Endothelial cell of hepatic sinusoid (primary cell): ENCODE data around the gene USH1G.
"Not testable (repeated sequence)": the region's sequence is repeated elsewhere in the genome, so short reads cannot be mapped to it uniquely, and the experiment has no call there.

Experiments used
- in situ Hi-C: cut with HindIII; loops from 2 replicates; pipeline ENCODE4 v1.10.0; 2017; ENCODE audit warnings: low sequenced_read_pairs

USH1G gene

DNA sequence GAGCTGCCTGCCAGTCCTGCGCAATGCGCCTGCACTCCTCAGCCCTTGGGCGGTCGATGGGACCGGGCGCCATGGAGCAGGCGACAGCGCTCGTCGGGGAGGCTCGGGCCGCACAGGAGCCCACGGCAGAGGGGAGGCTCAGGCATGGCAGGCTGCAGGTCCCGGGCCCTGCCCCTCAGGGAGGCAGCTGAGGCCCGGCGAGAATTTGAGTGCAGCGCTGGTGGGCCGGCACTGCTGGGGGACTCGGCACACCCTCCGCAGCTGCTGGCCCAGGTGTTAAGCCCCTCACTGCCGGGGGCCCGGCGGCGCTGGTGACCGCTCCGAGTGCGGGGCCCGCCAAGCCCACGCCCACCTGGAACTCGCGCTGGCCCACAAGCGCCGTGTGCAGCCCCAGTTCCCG lies 16.0 kb downstream of the USH1G start:
- in situ Hi-C loops = no loop called here

DNA sequence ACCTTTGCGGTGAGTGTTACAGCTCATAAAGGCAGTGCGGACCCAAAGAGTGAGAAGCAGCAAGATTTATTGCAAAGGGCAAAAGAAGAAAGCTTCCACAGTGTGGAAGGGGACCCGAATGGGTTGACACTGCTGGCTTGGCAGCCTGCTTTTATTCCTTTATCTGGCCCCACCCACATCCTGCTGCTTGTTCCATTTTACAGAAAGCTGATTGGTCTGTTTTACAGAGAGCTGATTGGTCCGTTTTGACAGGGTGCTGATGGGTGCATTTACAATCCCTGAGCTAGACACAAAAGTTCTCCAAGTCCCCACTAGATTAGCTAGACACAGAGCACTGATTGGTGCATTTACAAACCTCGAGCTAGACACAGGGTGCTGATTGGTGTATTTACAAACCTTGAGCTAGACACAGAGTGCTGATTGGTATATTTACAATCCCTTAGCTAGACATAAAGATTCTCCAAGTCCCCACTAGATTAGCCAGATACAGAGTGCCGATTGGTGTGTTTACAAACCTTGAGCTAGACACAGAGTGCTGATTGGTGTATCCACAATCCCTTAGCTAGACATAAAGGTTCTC lies 16.8 kb downstream of the USH1G start:
- in situ Hi-C loops = not testable (repeated sequence)

DNA sequence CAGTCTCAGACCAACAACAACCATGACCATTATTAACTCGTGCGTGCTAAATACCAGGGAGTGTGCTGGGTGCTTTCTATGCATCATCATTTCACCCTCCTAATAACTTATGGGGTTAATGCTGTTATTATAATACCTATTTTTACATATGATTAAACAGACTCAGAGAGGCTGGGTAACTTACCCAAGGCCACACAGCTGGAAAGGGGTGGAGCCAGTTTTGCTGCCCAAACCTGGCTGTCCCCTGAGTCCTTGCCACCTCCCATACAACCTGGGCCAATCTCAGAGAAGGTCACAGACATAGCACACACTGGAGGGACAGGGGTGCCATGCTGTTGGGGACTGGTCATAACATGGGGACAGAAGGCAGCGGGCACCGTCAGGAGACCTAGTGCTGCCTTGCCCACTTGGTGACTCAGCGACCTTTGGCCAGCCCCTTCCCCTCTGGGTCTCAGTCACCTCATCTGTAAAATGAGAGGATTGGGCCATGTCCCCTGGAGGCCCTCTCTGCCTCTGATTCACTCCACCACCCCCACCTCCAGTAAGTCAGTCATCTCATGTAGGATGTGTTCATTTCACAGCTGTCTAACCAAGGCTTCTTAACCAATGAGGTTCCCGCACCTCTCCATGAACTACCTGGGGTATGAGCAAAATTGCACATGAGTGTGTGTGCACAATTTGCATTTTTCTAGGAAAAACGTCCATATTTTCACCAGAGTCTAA lies 18.2 kb downstream of the USH1G start:
- in situ Hi-C loops = no loop called here

DNA sequence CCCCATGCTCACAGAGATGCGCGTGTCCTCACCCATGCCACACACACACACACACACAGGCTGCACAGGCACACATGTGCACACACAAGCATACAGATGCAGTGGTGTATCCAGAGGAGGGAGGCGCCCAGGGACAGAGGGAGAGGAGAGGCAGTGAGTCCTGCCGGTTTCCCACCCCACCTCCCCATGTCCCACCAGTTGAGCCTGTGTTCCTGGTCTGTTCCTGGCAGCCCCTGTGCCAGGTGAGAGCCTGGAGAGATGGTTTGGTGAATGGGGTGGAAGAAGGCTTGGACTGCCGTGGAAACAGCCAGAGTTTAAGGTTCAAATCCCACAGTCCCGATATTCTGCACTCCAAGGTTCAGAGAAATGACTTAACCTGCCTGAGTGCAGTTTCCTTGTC lies 19.4 kb downstream of the USH1G start:
- in situ Hi-C loops = no loop called here

DNA sequence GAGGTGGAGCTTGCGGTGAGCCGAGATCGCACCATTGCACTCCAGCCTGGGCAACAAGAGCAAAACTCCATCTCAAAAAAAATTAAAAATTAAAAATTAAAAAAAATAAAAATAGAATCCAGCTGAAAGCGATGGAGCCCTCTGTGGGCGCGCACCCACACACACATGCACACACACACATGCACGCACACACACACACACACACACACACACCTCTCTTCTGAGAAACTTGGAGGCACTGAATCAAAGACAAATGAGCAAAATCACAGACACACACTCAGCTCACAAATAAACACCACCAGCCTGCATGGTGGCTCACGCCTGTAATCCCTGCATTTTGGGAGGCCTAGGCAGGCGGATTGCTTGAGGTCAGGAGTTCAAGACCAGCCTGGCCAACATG lies 20.0 kb downstream of the USH1G start:
- in situ Hi-C loops = no loop called here

DNA sequence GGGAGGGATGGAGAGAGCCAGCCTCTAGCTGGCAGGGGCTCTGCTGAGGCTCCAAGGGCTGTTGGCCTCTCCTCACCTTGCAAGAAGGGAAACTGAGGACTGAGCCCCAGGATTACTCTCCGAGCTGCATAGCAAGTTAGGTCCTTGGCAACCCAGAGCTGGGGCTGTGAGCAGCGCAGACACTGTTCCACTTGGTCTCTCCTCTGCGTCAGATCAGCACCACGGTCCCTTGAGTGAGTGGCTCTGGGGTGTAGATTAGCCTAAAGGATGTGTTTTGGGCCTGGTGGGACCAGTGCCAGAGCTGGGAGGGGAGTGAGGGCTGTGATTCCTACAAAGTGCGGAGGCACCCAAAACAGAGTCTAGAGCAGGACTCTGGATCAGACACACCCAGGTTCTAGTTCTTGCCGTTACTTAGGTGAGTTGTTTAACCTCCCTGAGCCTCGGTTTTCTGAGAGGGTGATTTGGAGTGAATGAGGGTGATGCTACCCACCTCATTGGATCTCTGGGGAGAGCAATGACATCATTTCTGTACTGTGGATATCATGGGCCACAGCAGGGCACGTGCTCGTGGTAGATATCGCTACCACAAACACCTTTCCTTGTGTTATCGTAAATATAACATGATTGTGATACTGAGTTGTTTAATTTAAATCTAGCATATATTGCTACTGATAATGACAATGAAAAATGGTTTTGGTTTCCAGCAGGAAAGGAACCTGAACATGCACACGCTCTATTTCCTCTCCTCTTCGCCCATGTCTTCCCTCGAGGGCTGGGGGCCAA lies 21.5 kb downstream of the USH1G start:
- in situ Hi-C loops = no loop called here

DNA sequence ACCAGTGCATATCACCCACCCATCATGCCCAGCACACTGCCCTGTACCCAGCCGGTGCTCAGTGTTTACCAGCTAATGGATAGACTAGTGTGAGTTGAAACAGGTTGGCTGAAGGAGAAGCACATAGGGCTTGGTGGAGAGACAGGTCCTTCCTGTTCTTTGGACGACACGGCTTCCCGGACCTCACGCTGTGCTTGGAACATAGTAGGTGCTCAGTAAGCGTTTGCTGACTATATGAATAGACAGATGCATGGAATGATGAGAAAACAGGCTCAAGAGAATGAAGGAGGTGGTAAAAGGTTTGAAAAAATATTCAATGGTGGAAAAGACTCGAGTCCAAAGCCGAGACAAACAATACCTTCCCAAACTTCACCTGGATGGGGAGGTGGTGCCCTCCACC lies 22.8 kb downstream of the USH1G start:
- in situ Hi-C loops = no loop called here

DNA sequence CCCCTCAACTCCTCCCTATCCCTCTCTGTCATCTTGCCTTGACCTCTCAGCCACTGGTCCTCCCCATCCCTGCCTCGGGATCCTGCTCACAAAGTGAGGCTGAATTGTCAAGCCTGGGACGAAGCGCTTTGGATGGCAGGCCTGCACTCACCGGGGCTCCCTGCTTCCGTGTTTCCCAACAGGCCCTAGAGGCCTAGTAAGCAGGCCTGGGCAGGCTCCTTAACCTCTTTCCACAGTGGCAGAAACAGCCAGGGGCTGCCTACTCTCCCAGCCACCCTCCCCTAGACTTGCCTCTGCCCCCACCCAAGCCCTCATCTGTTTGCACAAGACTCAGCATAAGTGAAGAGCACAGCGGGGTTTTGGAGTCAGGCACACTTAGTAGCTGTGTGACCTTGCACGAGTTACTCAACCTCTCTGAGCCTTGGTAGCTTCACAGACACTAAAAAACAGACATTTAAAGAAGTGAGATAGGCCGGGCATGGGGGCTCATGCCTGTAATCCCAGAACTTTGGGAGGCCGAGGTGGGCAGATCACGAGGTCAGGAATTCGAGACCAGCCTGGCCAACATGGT lies 24.6 kb downstream of the USH1G start:
- in situ Hi-C loops = no loop called here

DNA sequence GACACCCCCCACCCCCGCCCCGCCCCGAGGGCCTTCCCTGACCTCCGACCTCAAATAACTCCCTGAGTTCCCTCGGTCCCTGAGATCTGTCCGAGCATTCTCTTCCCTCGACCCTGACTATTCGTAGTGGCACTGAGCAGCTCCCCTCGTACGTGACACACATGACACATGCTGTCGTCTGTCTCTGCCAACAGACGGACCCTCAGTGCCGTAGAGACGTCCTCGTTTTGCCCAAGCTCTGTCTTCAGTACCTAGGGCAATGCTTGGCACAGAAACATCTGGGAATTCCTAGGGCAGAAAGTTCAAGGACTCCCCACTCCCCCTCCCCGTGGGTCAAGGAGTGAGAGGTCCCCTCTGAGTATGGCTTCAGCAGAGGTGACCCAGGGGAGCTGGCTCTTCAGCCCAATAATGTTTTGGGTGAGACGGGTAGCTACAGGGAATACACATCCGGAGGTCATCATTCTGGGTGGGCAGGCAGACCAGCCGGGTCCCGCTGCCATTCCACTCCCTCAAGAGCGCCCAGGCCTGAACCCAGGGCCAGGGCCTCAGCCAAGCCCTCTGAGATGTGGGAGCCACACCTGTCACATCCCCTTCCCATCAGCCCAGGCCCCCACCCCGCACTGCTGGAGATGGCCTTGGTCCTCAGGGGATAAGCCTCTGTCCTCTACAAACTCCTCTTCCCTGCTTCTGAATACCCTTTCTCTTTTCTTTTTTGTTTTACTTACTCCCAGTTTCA lies 29.0 kb downstream of the USH1G start:
- in situ Hi-C loops = no loop called here

DNA sequence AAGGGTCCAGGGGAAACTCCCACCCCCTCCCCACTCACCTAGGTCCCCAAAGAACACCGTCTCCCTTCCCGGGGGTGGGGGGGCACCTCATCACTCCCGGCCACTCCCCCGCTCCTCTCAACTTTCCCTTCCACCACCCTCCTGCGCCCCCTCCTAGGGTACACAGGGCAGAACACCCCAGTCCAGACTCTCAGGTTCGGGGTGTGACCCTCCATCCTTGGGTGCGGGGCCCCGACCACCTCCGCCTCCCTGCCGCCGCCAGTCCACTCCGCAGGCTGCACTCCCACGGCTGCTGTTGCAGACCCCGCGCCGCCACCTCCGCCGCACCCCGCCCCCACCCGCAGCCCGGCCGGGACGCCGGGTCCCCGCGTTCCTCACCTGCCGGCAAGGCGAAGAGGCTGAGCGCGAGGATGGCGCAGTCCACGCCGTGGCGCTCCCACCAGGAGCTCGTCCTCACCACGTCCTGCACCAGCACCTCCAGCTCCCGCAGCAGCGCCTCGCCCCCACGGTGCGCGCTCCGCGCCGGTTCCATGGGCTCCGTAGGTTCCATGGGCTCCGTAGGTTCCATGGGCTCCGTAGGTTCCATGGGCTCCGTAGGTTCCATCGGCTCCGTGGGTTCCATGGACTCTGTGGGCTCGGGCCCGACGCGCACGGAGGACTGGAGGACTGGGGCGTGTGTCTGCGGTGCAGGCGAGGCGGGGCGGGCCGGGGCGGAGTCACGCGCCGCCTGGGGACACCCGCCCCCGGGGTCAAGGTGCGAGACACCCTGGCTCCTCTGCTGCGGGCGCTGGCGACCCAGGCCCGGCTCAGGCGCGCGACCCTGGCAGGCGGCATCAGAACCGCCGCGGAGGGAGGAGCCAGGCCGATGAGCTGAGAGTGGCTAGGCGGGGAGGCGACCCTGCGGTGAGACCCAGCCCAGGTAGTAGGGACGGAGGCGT lies 29.8 kb downstream of the USH1G start, which contains the start of gene FADS6:
TSS of gene FADS6 (minus strand) at position 660 of the 938 bp plus-strand sequence. CDS start at position 622, 38 bp downstream.
- in situ Hi-C loops = no loop called here

DNA sequence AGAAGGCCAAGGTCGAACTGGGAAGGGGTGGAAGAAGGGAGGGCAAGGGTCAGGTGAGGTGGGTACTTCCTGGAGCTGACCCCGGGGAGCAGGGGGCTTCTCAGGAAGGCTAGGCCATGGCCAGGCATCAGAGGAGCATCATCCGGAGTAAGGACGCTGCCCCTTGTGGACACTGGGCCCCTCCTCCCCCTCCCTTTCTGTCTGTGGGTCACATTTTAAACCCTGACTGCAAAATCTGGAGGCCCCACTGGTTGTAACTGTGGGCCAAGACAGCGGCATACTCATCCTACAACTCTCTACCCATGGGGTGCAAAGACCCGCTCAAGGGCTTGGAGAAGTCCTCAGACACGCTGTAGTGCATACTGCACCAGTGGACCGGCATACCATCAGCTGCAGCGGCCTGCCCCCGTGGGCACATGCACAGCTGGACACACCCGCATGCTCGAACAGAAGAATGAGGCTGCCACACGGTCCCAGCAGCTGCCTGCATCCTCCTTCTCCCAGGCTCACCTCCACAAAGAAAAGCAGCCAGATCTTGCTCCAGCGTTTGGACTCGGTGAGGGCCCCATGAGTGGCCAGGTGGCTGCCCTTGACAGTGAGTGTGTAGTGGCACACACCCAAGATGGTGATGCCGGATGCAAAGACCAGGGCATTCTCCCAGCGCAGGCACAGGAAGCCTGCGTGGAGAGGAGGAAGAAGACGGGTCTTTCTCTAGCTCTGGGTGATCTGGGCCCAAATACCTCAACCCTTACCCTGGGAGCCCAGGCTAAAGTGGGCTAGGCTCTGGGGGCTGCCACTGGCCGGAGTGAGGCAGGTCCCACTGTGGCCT lies 30.8 kb downstream of the USH1G start:
- in situ Hi-C loops = no loop called here

DNA sequence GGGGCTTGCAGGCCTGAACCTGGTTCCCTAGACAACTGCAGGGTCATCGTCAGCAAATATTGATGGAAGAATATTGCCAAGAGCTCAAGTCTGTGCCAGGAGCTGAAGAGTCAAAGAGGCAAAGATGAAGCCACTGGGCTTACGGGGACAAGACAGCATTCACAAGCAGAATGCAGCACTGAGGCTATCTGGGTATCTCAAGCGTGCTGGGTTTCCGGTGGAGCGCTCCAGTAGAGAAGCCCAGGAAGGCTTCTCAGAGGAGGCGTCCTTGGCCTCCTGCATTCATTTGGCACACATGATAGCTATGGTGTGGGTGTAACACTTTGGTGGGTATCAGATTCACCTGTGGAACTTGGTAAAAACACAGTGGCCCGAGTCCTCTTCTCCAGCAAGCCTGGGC lies 32.5 kb downstream of the USH1G start:
- in situ Hi-C loops = no loop called here

DNA sequence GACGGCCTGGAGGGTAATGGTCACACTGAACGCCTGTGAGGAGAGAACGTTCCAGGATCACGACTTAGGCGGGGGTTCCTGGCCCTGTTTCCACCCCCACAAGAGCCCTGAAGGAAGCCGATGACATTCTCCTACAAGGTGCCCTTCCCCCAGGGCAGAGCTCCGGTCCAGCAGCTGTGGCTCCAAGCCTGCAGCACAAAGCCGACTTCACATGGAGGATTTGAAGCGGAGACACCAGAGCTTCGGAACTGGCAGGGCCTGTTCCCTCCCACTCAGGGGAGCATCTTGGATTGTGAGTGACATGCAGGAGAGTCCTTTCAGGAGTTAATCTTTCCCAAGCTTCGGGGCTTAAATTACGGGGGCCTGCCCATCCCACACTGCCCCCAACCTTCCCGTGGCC lies 34.6 kb downstream of the USH1G start:
- in situ Hi-C loops = loop anchor here (5.0 kb wide), 1 partner anchor 76 kb away; no protein-coding TSS in a partner anchor

DNA sequence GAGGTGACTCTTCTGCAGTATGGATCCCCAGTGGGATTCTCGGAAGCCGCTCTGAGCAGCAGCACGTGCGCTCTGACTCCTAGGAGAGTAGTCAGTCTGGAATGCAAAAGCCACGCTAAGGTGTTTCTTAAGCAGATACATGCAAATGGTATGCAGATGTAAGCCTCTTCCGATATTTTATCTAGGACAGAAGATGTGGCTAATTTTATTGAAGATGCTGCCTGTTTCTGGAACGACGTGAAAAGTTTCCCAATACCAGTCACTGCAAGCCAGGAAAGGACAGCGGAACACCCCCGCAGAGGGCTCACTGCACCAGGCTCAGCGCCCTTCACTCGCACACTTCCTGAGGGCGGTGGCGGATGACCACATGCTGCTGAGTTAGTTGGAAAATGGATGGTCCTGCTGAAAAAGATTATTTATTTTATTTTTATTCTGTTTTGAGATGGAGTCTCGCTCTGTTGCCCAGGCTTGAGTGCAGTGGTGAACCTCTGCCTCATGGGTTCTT lies 39.8 kb downstream of the USH1G start:
- in situ Hi-C loops = no loop called here

DNA sequence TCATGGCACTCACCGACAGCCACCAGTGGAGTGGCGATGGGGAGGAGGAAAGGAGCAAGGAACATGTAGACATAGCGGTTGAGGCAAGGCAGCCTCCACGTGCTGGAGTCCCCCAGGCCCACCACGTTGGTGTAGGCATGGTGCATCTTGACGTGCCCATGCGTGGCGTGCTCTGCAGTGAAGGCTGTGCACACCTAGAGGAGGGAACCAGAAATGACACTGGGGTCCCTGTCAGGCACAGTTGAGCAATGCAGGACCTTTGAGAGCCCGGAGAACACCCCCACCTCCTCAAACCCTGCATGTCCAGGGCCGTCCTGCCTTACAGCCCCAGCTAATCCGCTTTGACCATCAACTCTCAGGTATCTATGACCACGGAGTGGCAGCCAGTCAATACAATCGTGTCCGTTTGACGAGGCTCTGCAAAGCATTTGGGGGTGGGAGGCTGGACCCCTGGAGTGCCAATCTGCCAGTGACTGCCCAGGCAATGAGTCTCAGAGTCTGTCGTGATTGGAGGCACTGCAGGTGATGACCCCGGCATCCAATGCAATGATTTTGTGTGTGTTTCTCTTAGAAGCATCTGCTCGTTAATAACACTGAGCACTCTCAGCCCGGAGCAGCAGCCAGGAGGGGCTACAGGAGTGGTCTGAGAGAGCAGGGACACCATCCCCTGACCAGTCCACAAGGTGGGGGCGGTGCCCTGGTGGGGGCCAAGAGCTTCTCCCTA lies 40.4 kb downstream of the USH1G start:
- in situ Hi-C loops = no loop called here

DNA sequence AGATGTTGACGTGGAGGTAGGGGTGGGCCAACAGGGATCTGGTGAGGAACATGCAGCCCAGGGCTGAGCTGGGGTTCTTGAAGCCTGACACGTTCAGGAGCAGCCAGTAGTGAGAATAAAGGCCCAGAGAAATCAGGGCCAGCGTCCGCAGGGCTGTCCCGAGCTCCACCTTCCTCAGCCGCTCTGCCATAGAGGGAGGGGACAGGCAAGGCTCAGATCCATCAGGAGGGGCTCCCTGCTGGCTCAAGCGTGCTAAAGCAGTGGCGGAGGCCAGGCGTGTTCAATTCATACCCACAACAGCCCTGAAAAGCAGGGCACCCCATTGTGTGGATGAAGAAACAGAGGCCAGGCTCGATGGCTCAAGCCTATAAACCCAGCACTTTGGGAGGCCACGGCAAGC lies 42.0 kb downstream of the USH1G start:
- in situ Hi-C loops = no loop called here

DNA sequence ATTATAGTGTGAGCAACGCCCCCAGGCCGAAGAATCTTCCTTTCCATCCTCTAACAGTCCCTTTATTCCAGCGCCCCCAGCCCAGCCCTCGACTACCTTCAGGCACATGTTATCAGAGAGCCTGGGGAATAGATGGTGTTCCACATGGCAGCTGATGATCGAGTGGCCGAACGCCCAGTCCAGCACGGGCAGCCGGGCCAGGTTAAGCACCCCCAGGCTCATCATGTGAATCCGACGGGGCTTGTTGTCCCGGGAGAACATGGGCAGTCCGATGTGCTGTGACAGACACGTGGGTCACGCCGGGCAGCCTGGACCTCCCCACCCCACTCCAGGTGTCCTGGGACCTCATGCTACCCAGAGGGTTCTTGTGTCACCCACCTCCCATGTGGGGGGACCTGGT lies 43.7 kb downstream of the USH1G start:
- in situ Hi-C loops = no loop called here

DNA sequence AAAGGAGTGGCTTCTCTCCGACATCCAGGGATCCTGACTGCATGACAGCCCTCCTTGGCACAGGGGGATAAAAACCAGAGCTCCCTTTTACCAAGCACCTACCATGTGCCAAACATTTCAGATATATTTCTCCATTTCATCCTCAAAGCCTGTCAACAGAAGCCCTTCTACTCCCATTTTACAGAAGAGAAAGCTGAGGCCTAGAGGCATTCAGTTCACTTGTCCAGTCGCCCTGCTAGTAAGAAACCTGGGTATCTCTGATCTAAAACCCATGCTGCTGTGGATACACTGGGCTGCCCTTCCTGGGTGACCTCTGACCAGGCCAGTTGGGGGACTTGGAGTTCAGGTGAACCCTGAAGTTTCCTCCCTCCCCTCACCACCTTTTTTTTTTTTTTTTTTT lies 44.4 kb downstream of the USH1G start:
- in situ Hi-C loops = no loop called here
